Body of pancreas (tissue), 4 donors: ENCODE measurements around the gene IFT57. TPM values are rescaled to one million over a fixed set of nuclear protein-coding genes. Genes with fewer than 3 reads are reported as not detected.

Experiments used
- ATAC-seq: fragments of 150-250 bp; one replicate; pipeline ENCODE4 v1.9.1; 2016
- DNase-seq, 4 donors: peaks; one replicate each; pipeline ENCODE4 v3.0.0-alpha.2; 2019
- H3K27ac ChIP-seq, 4 donors: fragments of 200-600 bp; sonication (generic); 1 replicate in 3 of 4; 2 replicates in 1 of 4; pipeline versions ENCODE4 v1.5.1 to v1.6.1; 2016 to 2019; ENCODE audit warnings: mild to moderate bottlenecking in 1 of 4, mixed read lengths in 1 of 4, moderate library complexity in 1 of 4
- H3K27me3 ChIP-seq, 2 donors: fragments of 200-600 bp; sonication (generic); one replicate each; pipeline ENCODE4 v1.6.0; 2016; ENCODE audit warnings: mild to moderate bottlenecking in 1 of 2
- H3K36me3 ChIP-seq, 2 donors: fragments of 200-600 bp; sonication (generic); replicated peaks in 1 of 2; 2 replicates each; pipeline ENCODE4 v1.5.1; 2016; ENCODE audit warnings: low read depth in 2 of 2; ENCODE audit not compliant: insufficient read depth in 1 of 2
- H3K4me1 ChIP-seq: fragments of 200-600 bp; sonication (generic); one replicate; pipeline ENCODE4 v1.6.0; 2016
- H3K4me3 ChIP-seq, 2 donors: fragments of 200-600 bp; sonication (generic); 1 replicate in 1 of 2; 2 replicates in 1 of 2; pipeline ENCODE4 v1.5.1; 2016 to 2019
- H3K9me3 ChIP-seq, 3 donors: fragments of 200-600 bp; sonication (generic); 1 replicate in 2 of 3; 2 replicates in 1 of 3; pipeline ENCODE4 v1.5.1; 2016
- POLR2A ChIP-seq, 3 donors: fragments of 450-650 bp; IDR thresholded peaks; one replicate each; pipeline ENCODE4 v1.6.1; 2016; ENCODE audit warnings: antibody characterized with exemption in 3 of 3, mild to moderate bottlenecking in 2 of 3
- WGBS, 2 donors: methylation state at CpG; one replicate each; pipeline ENCODE4 v1.1.5; 2017; 5-methylcytosine and 5-hydroxymethylcytosine counted together
- intact Hi-C: fragments of 100-400 bp; cut with DNase I; formaldehyde crosslinking; loops from one replicate; pipeline ENCODE4 v1.15.1; 2023
- total RNA-seq, 2 donors: library from RNA; depleted of rRNA; stranded (reverse); fragments of >200 nt; gene quantifications; one replicate each; pipeline ENCODE4 v1.1.0, GENCODE V29; 2016
- TF ChIP-seq, protein P1 (sequence below), 7 experiments: fragments of 450-650 bp in 4 of 7; fragments of 200-600 bp in 3 of 7; sonication (generic) in 3 of 7; IDR thresholded peaks; one replicate each; pipeline ENCODE4 v1.5.1; 2016 to 2019; ENCODE audit warnings: antibody characterized with exemption in 7 of 7

The IFT57 gene
- total RNA-seq, 2 donors from 2014 or later: 33.2 to 51.1 TPM

GRCh38 chr3:108251844-108252243 lies 29.6 kb upstream of the IFT57 start:
- TF ChIP-seq POLR2A (IDR thresholded peaks at IDR 0.05): no peak
- TF ChIP-seq, protein P1, sequence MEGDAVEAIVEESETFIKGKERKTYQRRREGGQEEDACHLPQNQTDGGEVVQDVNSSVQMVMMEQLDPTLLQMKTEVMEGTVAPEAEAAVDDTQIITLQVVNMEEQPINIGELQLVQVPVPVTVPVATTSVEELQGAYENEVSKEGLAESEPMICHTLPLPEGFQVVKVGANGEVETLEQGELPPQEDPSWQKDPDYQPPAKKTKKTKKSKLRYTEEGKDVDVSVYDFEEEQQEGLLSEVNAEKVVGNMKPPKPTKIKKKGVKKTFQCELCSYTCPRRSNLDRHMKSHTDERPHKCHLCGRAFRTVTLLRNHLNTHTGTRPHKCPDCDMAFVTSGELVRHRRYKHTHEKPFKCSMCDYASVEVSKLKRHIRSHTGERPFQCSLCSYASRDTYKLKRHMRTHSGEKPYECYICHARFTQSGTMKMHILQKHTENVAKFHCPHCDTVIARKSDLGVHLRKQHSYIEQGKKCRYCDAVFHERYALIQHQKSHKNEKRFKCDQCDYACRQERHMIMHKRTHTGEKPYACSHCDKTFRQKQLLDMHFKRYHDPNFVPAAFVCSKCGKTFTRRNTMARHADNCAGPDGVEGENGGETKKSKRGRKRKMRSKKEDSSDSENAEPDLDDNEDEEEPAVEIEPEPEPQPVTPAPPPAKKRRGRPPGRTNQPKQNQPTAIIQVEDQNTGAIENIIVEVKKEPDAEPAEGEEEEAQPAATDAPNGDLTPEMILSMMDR (IDR thresholded peaks at IDR 0.05): no peak
- Histone ChIP-seq H3K9me3 (no peaks in the 10 kb centered on the region), H3K36me3 (no peaks in the 10 kb centered on the region), H3K4me3 (no peak overlapping the region), H3K4me1 (peaks cover 4% of the 10 kb centered on the region), H3K27ac (no peak overlapping the region), H3K27me3 (no peaks in the 10 kb centered on the region)
- DNase-seq: no peak
- no peak for ATAC-seq
- intact Hi-C loops: no loop called here
- WGBS, 2 donors: 94 to 95% methylated on average over 1 of the region's 1 CpG

- Histone ChIP-seq H3K36me3 (no peaks in the 10 kb centered on the region), H3K4me3 (no peak overlapping the region), H3K27ac (no peak overlapping the region), H3K27me3 (no peaks in the 10 kb centered on the region), H3K9me3 (no peaks in the 10 kb centered on the region), H3K4me1 (peaks cover 4% of the 10 kb centered on the region)
- 39 to 40% methylated on average over 4 of the region's 4 CpGs for WGBS, 2 donors
- no peak for ATAC-seq
- intact Hi-C loops: no loop called here
- TF ChIP-seq, protein P1 (IDR thresholded peaks at IDR 0.05): no peak
- no peak for TF ChIP-seq POLR2A (IDR thresholded peaks at IDR 0.05)
- DNase-seq: no peak
These were observed 29.0 kb upstream of the IFT57 start for GRCh38 chr3:108251265-108251664.

DNA sequence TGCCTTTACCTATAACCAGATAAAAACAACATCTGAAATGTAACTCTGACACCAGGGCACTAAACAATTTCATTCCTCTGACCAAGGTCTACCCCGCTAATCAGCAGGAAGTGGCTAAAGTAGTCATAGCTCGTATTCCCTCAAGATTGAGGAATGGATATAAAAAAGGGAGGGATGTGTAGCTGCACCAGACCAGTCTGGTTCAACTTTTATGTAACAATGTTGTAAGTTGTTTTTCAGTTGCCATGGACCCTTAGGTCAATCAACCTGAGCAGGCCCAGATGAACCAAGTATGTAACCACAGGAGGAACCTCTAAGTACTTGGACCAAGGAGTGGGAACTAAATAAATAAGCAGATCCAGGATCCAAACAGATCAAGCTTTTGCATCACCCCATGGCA lies 28.4 kb upstream of the IFT57 start:
- H3K27ac ChIP-seq: no peak overlapping the region
- no peaks in the 10 kb centered on the region for H3K9me3 ChIP-seq
- peaks cover 4% of the 10 kb centered on the region for H3K4me1 ChIP-seq
- intact Hi-C loops: no loop called here
- H3K27me3 ChIP-seq: no peaks in the 10 kb centered on the region
- DNase-seq (no peak), ATAC-seq (no peak)
- H3K36me3 ChIP-seq: no peaks in the 10 kb centered on the region
- TF ChIP-seq, protein P1 (IDR thresholded peaks at IDR 0.05): no peak
- WGBS, 2 donors: 86 to 100% methylated on average over 2 of the region's 2 CpGs
- no peak overlapping the region for H3K4me3 ChIP-seq

- intact Hi-C loops: no loop called here
- no peaks in the 10 kb centered on the region for H3K9me3 ChIP-seq
- no peaks in the 10 kb centered on the region for H3K36me3 ChIP-seq
- no peaks in the 10 kb centered on the region for H3K4me1 ChIP-seq
- 88 to 89% methylated on average over 2 of the region's 2 CpGs for WGBS, 2 donors
- no peak for DNase-seq
- no peak for TF ChIP-seq POLR2A (IDR thresholded peaks at IDR 0.05)
- TF ChIP-seq, protein P1 (IDR thresholded peaks at IDR 0.05): no peak
- H3K27ac ChIP-seq: no peak overlapping the region
- ATAC-seq: no peak
- H3K4me3 ChIP-seq: no peak overlapping the region
- H3K27me3 ChIP-seq: no peaks in the 10 kb centered on the region
These were observed 21.0 kb upstream of the IFT57 start for GRCh38 chr3:108243243-108243642.

DNA sequence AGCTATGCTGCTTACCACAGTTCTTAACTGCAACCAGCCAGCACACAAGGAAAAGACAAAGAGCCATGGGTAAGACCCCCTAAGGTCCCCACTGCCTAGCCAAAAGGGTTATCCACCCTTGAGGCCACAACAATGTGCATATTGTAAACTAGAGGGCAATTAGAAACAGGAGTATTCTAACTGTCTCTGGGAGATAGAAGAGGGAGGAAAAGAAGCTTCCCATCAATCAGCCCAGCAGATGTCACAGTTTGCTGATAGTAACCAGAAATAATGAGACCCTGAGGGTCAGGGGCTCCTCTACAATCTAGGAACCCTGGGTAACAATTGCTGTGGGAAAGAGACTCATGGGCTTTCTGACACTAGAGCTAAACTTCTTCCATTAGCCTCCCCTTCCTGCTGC lies 20.6 kb upstream of the IFT57 start:
- Histone ChIP-seq H3K9me3 (no peaks in the 10 kb centered on the region), H3K27ac (no peak overlapping the region), H3K4me3 (no peak overlapping the region), H3K36me3 (no peaks in the 10 kb centered on the region), H3K4me1 (no peaks in the 10 kb centered on the region), H3K27me3 (no peaks in the 10 kb centered on the region)
- intact Hi-C loops: no loop called here
- ATAC-seq: no peak
- TF ChIP-seq, protein P1 (IDR thresholded peaks at IDR 0.05): no peak
- no peak for TF ChIP-seq POLR2A (IDR thresholded peaks at IDR 0.05)
- no peak for DNase-seq
